Choroid plexus epithelial cell (primary cell): Measurements from ENCODE around the gene ALDOC.

Experiments used
- DNase-seq: peaks from one replicate; pipeline ENCODE4 v3.0.0-alpha.2; 2010; ENCODE audit warnings: low read depth
- H3K4me3 ChIP-seq: 2 replicates; pipeline ENCODE4 v1.5.1; 2011; ENCODE audit warnings: low read depth, mild to moderate bottlenecking, control low read depth, low read length, moderate library complexity
- CTCF ChIP-seq: conservative IDR thresholded peaks from 2 replicates; pipeline ENCODE4 v1.5.1; 2011; ENCODE audit warnings: low read depth, mild to moderate bottlenecking, control low read depth, inconsistent platforms, low read length, moderate library complexity

Gene ALDOC

GRCh38 chr17:28533091-28533807 is 43.4 kb downstream of the ALDOC start:
- H3K4me3 ChIP-seq: no peak overlapping the region
- no peak for TF ChIP-seq CTCF
- DNase-seq: no peak

- no peak overlapping the region for H3K4me3 ChIP-seq
- TF ChIP-seq CTCF: no peak
- no peak for DNase-seq
Measured at GRCh38 chr17:28532050-28532960, 44.4 kb downstream of the ALDOC start.

- no peak for DNase-seq
- no peak overlapping the region for H3K4me3 ChIP-seq
- TF ChIP-seq CTCF: no peak
Measured at GRCh38 chr17:28530926-28531325, 45.8 kb downstream of the ALDOC start.

GRCh38 chr17:28530250-28530649 is 46.4 kb downstream of the ALDOC start:
- TF ChIP-seq CTCF: no peak
- no peak overlapping the region for H3K4me3 ChIP-seq
- DNase-seq: no peak

GRCh38 chr17:28529013-28529400 is 47.7 kb downstream of the ALDOC start:
- TF ChIP-seq CTCF: no peak
- no peak overlapping the region for H3K4me3 ChIP-seq
- DNase-seq: no peak

GRCh38 chr17:28528327-28529012 is 48.2 kb downstream of the ALDOC start:
- no peak overlapping the region for H3K4me3 ChIP-seq
- DNase-seq: no peak
- TF ChIP-seq CTCF: no peak
